ENCODE results near the gene KRI1. TPM values are rescaled to one million over a fixed set of nuclear protein-coding genes. Genes with fewer than 3 reads are reported as not detected.

The KRI1 gene
- total RNA-seq, 1 experiment from 2014 or later, result 24.5 TPM

DNA sequence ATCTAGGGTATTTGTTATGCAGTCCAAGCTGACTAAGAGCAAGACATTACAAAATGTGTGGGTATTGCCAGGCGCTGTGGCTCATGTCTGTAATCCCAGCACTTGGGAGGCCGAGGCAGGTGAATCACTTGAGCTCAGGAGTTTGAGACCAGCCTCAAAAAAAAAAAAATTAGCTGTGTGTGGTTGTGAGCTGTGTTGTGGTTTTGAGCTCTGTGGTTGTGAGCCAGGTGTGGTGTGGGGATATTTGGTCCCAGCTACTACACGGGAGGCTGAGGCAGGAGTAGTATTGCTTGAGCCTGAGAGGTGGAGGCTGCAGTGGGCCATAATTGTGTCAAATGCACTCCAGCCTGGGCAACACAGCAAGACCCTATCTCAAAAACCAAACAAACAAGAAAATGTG is 57.1 kb downstream of the KRI1 start:
- CTCF ChIA-PET, result interaction anchor here (0.8 kb wide), 1 partner anchor 13 kb away, joined by 3 read pairs; no protein-coding TSS in a partner anchor
- DNase-seq, result no peak
- intact Hi-C loops (cut with micrococcal nuclease; ENCODE audit: unreplicated experiment), result no loop called here

DNA sequence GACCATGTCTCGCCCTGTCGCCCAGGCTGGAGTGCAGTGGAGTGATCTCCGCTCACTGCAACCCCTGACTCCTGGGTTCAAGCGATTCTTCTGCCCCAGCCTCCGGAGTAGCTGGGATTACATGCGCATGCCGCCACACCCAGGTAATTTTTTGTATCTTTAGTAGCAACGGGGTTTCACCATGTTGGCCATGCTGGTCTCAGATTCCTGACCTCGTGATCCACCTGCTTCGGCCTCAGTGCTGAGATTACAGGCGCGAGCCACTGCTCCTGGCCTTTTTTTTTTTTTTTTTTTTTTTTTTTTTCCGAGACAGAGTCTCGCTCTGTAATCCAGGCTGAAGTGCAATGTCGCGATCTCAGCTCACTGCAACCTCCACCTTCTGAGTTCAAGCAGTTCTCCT is 57.8 kb downstream of the KRI1 start:
- H3K36me3 ChIP-seq (ENCODE audit: low read depth), result no peaks in the 10 kb centered on the region
- ChIA-PET POLR2A (ENCODE audit: unreplicated experiment) (no interaction called here), CTCF (no interaction called here)
- no peak for TF ChIP-seq CTCF (conservative IDR thresholded peaks at IDR 0.05)
- no peak for TF ChIP-seq EZH2 (IDR thresholded peaks at IDR 0.05; ENCODE audit: low read depth)
- H3K4me1 ChIP-seq (replicated peaks; ENCODE audit: insufficient read depth), result peaks cover 18% of the 10 kb centered on the region; the same call in 1 of the 2 replicates
- 0 out of 2 replicates have a peak, but pooled peaks cover 3% of the 10 kb centered on the region for H3K79me2 ChIP-seq (ENCODE audit: low read depth)
- no peak for DNase-seq
- H2AFZ ChIP-seq, result no peak overlapping the region
- no peaks in the 10 kb centered on the region for H3K9me3 ChIP-seq (ENCODE audit: insufficient read depth, low read depth)
- no peaks in the 10 kb centered on the region for H3K9me2 ChIP-seq (ENCODE audit: insufficient read depth)
- H3K27ac ChIP-seq, result no peak overlapping the region
- no peaks in the 10 kb centered on the region for H4K20me1 ChIP-seq (ENCODE audit: insufficient read depth)
- peaks cover 53% of the 10 kb centered on the region; the same call in 1 of the 2 replicates for H3F3A ChIP-seq (ENCODE audit: insufficient read depth, low read depth)
- no TSS peak for BruUV-seq (replicated peaks)
- no peak overlapping the region for H3K4me3 ChIP-seq
- H3K27me3 ChIP-seq (ENCODE audit: insufficient read depth, low read depth), result no peaks in the 10 kb centered on the region
- H3K4me2 ChIP-seq, result no peak overlapping the region
- intact Hi-C loops (cut with micrococcal nuclease; ENCODE audit: unreplicated experiment), result no loop called here

More for the DNA sequence above, 57.1 kb downstream of the KRI1 start:
- Histone ChIP-seq H3K79me2 (ENCODE audit: low read depth) (0 out of 2 replicates have a peak, but pooled peaks cover under 1% of the 10 kb centered on the region), H3K27ac (no peak overlapping the region), H3K4me2 (no peak overlapping the region), H3K27me3 (ENCODE audit: insufficient read depth, low read depth) (no peaks in the 10 kb centered on the region), H2AFZ (no peak overlapping the region), H3K4me1 (replicated peaks; ENCODE audit: insufficient read depth) (peaks cover 18% of the 10 kb centered on the region; the same call in 1 of the 2 replicates), H3K4me3 (no peak overlapping the region), H3K9me3 (ENCODE audit: insufficient read depth, low read depth) (no peaks in the 10 kb centered on the region), H3K9me2 (ENCODE audit: insufficient read depth) (no peaks in the 10 kb centered on the region), H3K36me3 (ENCODE audit: low read depth) (no peaks in the 10 kb centered on the region), H3F3A (ENCODE audit: insufficient read depth, low read depth) (peaks cover 49% of the 10 kb centered on the region; the same call in 1 of the 2 replicates), H4K20me1 (ENCODE audit: insufficient read depth) (no peaks in the 10 kb centered on the region)
- TF ChIP-seq EZH2 (IDR thresholded peaks at IDR 0.05; ENCODE audit: low read depth) (no peak), CTCF (conservative IDR thresholded peaks at IDR 0.05) (no peak)
- POLR2A ChIA-PET (ENCODE audit: unreplicated experiment), result no interaction called here
- no TSS peak for BruUV-seq (replicated peaks)

DNA sequence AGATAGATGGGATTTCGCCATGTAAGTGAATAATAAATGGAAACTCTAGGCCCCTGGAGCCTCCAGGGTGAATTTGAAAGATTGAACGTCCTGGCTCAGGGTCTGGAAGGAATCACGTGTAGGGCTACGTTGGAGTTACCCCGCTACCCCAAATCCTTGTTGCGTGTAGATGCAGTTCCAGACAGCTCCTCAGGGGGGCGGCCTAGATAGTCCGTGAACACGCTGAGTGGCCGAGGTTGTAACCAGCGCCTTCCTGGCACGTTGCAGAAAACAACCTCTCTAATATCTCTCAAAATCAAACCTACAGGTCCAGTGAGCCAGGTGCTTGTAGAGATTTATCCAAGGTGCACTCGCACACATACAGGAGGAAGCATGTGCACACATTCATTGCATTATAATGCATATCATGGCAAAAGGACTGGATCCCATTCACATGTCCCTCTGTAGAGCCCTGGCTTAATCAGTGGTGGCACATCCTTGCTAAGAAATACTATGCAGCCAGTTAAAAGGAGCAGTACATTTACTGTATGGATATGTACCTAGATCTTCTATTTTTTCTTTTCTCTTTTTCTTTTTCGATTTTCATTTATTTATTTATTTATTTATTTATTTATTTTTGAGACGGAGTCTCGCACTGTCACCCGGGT is 60.1 kb downstream of the KRI1 start:
- intact Hi-C loops (cut with micrococcal nuclease; ENCODE audit: unreplicated experiment), result no loop called here
- no TSS peak for BruUV-seq (replicated peaks)
- peaks cover 55% of the 10 kb centered on the region; the same call in 1 of the 2 replicates for H3F3A ChIP-seq (ENCODE audit: insufficient read depth, low read depth)
- H3K4me3 ChIP-seq, result no peak overlapping the region
- peaks cover 24% of the 10 kb centered on the region for H3K4me1 ChIP-seq (replicated peaks; ENCODE audit: insufficient read depth)
- no peaks in the 10 kb centered on the region for H3K36me3 ChIP-seq (ENCODE audit: low read depth)
- no peaks in the 10 kb centered on the region for H3K9me2 ChIP-seq (ENCODE audit: insufficient read depth)
- ChIA-PET CTCF (interaction anchor here (0.5 to 0.7 kb wide), 5 partner anchors 17 to 254 kb away, joined by 3 to 6 read pairs (median 6); no protein-coding TSS in a partner anchor), POLR2A (ENCODE audit: unreplicated experiment) (interaction anchor here (0.5 kb wide), 1 partner anchor 31 kb away, joined by 3 read pairs; no protein-coding TSS in a partner anchor)
- H4K20me1 ChIP-seq (ENCODE audit: insufficient read depth), result peaks cover 3% of the 10 kb centered on the region; the same call in 1 of the 2 replicates
- H3K27me3 ChIP-seq (ENCODE audit: insufficient read depth, low read depth), result no peaks in the 10 kb centered on the region
- no peak overlapping the region for H3K27ac ChIP-seq
- no peaks in the 10 kb centered on the region for H3K9me3 ChIP-seq (ENCODE audit: insufficient read depth, low read depth)
- peak in 1 of 2 experiments; percentile 72 for DNase-seq
- H3K79me2 ChIP-seq (ENCODE audit: low read depth), result peaks cover 20% of the 10 kb centered on the region
- no peak overlapping the region for H2AFZ ChIP-seq
- TF ChIP-seq EZH2 (IDR thresholded peaks at IDR 0.05; ENCODE audit: low read depth) (no peak), CTCF (conservative IDR thresholded peaks at IDR 0.05) (peak; percentile 91)
- no peak overlapping the region for H3K4me2 ChIP-seq

Small RNAs within 50 kb of the gene (microRNA-seq; reads per million reads assigned to microRNA genes)
- not detected for gene MIR1238 (ENCODE audit: borderline number of aligned reads, borderline replicate concordance)

Other genes with a start within 250 kb of the KRI1 start
- 23.1 and 29.2 TPM in 2 replicates for gene FDX2, start 250.0 kb downstream of the KRI1 start, total RNA-seq (2021)
- 52.9 and 83.9 TPM in 2 replicates for gene RAVER1, start 232.5 kb downstream of the KRI1 start, total RNA-seq (2021)
- gene ICAM3, start 226.4 kb downstream of the KRI1 start, total RNA-seq (2021), result 14.0 and 22.7 TPM in 2 replicates
- gene TYK2, start 185.4 kb downstream of the KRI1 start, total RNA-seq (2021), result 94.7 and 102 TPM in 2 replicates
- gene CDC37, start 162.5 kb downstream of the KRI1 start, total RNA-seq (2021), result 156 and 191 TPM in 2 replicates
- gene PDE4A, start 145.5 kb downstream of the KRI1 start, total RNA-seq (2021), result 8.9 and 10.4 TPM in 2 replicates
- gene KEAP1, start 62.7 kb downstream of the KRI1 start, total RNA-seq (2021), result 154 and 170 TPM in 2 replicates
- gene S1PR5, start 48.6 kb downstream of the KRI1 start, total RNA-seq (2021), result 7.9 and 9.5 TPM in 2 replicates
- 33.1 and 40.2 TPM in 2 replicates for gene ATG4D, start 22.1 kb downstream of the KRI1 start, total RNA-seq (2021)
- gene CDKN2D, start 3.0 kb upstream of the KRI1 start, total RNA-seq (2021), result 8.3 and 10.1 TPM in 2 replicates
- gene AP1M2, start 21.3 kb upstream of the KRI1 start, total RNA-seq (2021), result 94.5 and 126 TPM in 2 replicates
- 205 and 239 TPM in 2 replicates for gene SLC44A2, start 59.5 kb upstream of the KRI1 start, total RNA-seq (2021)
- 242 and 326 TPM in 2 replicates for gene ILF3, start 88.3 kb upstream of the KRI1 start, total RNA-seq (2021)
- 31.9 and 41.0 TPM in 2 replicates for gene QTRT1, start 135.4 kb upstream of the KRI1 start, total RNA-seq (2021)
- gene DNM2, start 152.1 kb upstream of the KRI1 start, total RNA-seq (2021), result 169 and 188 TPM in 2 replicates